GM10266 (cell line): Measurements from ENCODE around the gene LBHD2.
A peak's percentile ranks its signal among the peaks of the same experiment; 100 is the strongest.

Source experiments
- DNase-seq: peaks from one replicate; pipeline ENCODE4 v3.0.0; 2012; ENCODE audit errors: extremely low spot score
- CTCF ChIP-seq: IDR thresholded peaks from 2 replicates; pipeline ENCODE4 v1.5.1; 2012; ENCODE audit warnings: mild to moderate bottlenecking, low read depth; ENCODE audit not compliant: control insufficient read depth, insufficient read depth; ENCODE audit errors: missing control alignments

LBHD2 gene

GRCh38 chr14:103122585-103122946, 38.6 kb downstream of the LBHD2 start:
- TF ChIP-seq CTCF: no peak
- DNase-seq: no peak

DNA sequence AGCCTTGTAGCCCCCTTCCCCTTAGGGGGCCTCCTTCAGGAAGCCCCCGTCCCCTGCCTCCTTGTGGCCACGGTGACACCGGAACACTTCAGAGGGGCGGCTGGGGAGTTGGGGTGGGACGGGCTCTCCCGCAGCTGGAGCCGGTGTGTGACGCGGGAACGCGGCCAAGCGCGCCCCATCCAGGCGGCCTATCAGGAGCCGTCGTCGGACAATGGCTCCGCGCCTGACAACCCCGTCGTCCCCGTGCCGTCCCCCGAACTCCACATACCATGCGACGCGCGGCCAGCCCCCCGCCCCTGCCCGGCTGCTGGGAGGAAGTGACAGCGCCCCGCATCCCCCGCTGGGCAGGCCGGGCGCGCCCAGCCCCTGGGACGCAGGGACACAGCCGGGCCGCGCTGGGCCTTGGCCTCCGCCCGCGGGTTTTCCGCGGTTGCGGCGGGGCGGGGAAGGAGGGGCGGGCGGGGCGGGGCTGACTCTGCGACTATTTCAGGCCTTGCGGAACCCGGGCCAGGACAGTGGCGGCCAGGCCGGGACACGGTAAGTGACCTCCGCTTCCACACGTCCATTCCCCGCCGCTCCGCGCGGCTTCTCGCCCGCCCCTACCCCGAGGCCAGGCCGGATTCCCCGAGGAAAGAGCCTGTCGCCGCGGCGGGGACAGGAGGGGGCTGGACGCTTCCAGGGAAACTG, 39.1 kb downstream of the LBHD2 start, which contains the start of gene TNFAIP2:
TSS of gene TNFAIP2 (plus strand) at position 515 of the 687 bp plus-strand sequence. CDS start 2,997 bp downstream, outside the sequence.
- TF ChIP-seq CTCF: peak; percentile 3
- DNase-seq: peak; percentile 75

GRCh38 chr14:103123634-103124500, 39.9 kb downstream of the LBHD2 start:
- DNase-seq: peak; percentile 71
- peak; percentile 55 for TF ChIP-seq CTCF

DNA sequence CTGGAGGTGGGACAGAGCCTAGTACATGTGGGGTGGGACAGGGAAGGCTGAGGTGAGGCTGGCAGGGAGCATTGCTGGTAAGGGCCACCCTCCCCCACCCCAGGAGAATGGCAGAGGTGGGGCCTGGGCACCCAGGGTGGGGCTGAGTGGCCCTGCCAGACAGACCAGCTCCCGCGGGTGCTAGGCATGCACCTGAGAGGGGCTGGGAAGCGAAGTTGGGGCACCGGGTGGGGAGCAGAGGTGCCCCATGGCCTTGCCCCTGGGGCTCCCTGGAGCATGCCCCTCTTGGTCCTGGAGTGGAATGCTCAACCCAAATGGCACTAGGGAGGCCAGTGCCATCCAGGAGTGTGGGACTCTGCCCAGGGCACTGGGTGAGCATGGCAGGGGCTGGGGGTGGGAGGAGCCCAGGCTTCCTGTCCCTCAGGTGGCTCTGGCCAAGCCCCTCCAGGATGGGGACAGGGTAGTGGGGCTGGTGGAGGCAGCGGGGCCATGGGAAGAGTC, 40.5 kb downstream of the LBHD2 start:
- no peak for TF ChIP-seq CTCF
- DNase-seq: no peak

DNA sequence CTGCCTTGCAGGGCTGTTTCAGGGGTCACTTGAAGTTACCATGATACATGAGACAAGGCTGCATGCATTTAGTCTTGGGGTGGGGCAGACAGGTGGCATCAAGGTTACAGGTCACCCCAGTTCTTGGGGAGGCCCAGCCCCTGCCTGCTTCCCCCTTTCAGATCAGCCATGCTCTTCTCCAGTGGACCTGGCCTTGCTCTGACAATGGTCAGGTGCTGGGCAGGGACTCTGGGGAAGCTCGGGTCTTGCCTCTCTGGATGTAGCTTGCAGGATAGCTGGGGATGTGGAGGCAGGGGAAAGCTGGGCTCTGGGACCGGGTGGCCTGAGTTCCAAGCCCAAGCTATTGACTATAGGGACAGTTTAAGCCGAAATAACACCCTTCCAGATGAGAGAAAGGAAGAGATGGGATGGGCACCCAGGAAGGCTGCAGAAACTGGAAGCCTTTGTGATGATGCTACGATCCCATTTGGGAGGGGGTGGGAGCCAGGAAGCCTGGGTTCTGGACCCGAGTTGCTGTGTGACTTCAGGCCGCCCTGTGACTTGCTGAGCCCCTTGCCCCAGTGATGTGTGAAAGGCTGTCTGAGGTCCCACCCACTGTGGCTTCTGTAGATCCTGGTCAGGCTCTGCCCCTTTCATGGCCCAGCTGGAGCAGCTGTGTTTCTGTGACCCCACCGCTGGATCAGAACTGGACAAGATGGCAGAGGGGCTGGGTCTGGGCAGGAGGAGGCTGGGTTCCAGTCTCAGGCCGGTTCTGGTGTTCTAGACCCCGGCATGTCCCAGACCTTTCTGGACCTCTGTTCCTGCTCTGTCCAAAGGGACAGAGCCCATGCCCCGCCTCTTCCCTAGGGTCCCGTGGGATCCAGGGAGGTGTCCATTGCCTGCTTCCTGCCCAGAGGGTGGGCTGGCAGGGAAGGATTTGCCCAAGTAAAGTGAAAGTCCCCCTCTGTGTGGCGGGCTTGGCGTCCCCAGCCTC, 41.4 kb downstream of the LBHD2 start:
- TF ChIP-seq CTCF: no peak
- DNase-seq: no peak

- no peak for DNase-seq
- TF ChIP-seq CTCF: no peak
Measured at GRCh38 chr14:103126088-103126872, 42.3 kb downstream of the LBHD2 start.
